Central memory CD8-positive, alpha-beta T cell (primary cell): Measurements from ENCODE around the gene CYP1A2.

Experiments used
- ATAC-seq: fragments of 150-1000 bp; cut with Tn5 transposase; replicated peaks from 2 replicates; pipeline ENCODE4 v1.10.0; 2022; ENCODE audit warnings: mild to moderate bottlenecking, moderate FRiP score, moderate number of reproducible peaks; ENCODE audit not compliant: poor library complexity, severe bottlenecking; ENCODE audit errors: extremely low read depth
- DNase-seq, 2 donors: peaks; one replicate each; pipeline ENCODE4 v3.0.0; 2021; ENCODE audit warnings: low spot score in 2 of 2
- H3K27ac Mint-ChIP-seq: one replicate; pipeline ENCODE4 v1.8.0; 2022; ENCODE audit warnings: low read depth, mild to moderate bottlenecking, moderate library complexity, mixed read lengths
- H3K27me3 Mint-ChIP-seq: one replicate; pipeline ENCODE4 v1.8.0; 2022; ENCODE audit warnings: mixed read lengths
- H3K36me3 Mint-ChIP-seq: one replicate; pipeline ENCODE4 v1.8.0; 2022; ENCODE audit warnings: mild to moderate bottlenecking, moderate library complexity, mixed read lengths; ENCODE audit not compliant: insufficient read depth
- H3K4me1 Mint-ChIP-seq: one replicate; pipeline ENCODE4 v1.8.0; 2022; ENCODE audit warnings: mixed read lengths
- H3K4me3 Mint-ChIP-seq: one replicate; pipeline ENCODE4 v1.8.0; 2022; ENCODE audit warnings: mild to moderate bottlenecking, moderate library complexity, mixed read lengths
- H3K9me3 Mint-ChIP-seq: one replicate; pipeline ENCODE4 v1.8.0; 2022; ENCODE audit warnings: mixed read lengths

Gene CYP1A2

DNA sequence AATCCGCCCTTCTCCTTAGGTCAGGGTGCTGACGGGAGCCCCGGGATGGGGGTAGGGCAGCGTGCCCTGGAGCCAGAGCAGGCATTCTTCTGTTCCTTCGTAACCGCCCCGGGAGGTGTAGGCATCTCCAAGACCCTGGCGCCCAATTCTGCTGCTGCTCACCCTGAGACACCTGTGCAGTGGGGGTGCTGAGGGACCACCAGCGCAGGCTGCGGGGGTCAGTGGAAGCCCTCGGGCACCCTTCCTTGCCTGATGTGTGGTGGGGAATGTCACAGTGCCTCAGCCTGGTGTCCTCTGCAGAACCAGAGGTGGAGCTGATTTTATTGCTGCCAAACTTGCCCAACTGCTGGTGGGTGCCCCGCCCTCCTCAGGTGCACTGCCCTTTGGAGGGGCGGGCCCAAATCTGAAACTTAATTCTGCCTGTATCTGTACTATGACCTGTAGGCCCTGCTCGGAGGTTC is 40.6 kb downstream of the CYP1A2 start:
- no peak for ATAC-seq
- peaks cover 44% of the 10 kb centered on the region for H3K36me3 Mint-ChIP-seq
- peaks cover 82% of the 10 kb centered on the region for H3K4me1 Mint-ChIP-seq
- H3K9me3 Mint-ChIP-seq, result no peaks in the 10 kb centered on the region
- peak overlapping the region; percentile 93 for H3K27ac Mint-ChIP-seq
- DNase-seq, result no peak
- peak overlapping the region; percentile 79 for H3K4me3 Mint-ChIP-seq
- no peaks in the 10 kb centered on the region for H3K27me3 Mint-ChIP-seq

DNA sequence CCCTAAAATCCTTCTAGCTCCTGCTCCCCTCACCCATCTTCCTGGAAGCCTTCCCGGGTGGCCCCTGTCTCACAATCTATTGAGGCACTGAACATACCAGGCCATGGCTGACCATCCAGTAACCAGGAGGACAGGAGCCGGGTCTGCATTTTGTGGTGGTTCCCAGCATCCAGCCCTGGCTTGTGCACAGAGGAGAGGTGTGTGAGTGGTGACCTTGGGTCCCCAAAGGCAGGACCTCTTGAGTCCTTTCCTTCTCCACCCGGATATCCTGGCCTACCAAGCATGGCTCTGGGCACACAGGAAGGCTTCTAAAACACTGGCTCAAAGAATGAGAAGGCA is 41.1 kb downstream of the CYP1A2 start:
- ATAC-seq (no peak), DNase-seq (no peak)
- Mint-ChIP-seq H3K27me3 (no peaks in the 10 kb centered on the region), H3K27ac (peak overlapping the region; percentile 93), H3K9me3 (no peaks in the 10 kb centered on the region), H3K4me3 (peak overlapping the region; percentile 79), H3K36me3 (peaks cover 44% of the 10 kb centered on the region), H3K4me1 (peaks cover 79% of the 10 kb centered on the region)

DNA sequence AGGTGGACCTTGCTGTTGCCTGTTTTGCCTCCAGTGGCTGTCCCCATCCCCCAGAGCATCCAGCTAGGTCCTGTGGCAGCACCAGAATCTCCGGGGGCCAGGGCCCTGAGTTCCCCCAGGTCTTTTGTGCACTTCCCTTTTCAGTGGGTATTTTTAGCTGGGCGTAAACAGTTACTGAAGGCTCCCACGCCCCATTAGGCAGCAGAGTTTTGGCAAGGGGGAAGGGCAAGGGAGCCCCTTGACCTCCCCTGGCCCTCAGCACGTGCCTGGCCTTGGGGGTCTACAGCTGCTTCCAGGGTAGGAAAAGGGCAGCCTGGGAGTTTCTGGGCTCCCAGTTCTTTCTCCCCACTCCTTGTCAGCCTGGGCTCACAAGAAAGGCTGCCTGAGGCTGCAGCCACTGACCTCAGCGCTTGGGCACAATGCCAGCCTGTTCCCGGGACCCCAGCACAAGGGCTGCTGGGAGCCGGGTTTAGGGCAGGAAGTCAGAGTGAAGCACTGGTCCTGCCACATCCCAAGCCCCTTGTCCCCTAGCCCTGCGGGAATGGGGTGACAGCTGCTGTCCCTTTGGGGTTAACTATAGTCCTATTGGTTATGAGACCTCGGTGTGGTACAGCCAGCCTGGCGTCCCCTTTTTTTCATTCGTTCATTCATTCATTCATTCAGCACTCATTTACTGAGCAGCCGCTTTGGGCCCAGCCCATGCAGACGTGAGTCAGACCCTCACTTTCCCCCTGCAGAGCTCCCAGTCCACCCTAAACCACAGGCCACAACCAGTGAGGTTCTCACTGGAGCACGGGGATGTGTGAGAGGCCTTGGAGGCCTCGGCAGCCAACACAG is 41.7 kb downstream of the CYP1A2 start:
- Mint-ChIP-seq H3K4me3 (peak overlapping the region; percentile 79), H3K36me3 (peaks cover 41% of the 10 kb centered on the region), H3K4me1 (peaks cover 79% of the 10 kb centered on the region), H3K27ac (peak overlapping the region; percentile 93), H3K27me3 (no peaks in the 10 kb centered on the region), H3K9me3 (no peaks in the 10 kb centered on the region)
- no peak for ATAC-seq
- no peak for DNase-seq

DNA sequence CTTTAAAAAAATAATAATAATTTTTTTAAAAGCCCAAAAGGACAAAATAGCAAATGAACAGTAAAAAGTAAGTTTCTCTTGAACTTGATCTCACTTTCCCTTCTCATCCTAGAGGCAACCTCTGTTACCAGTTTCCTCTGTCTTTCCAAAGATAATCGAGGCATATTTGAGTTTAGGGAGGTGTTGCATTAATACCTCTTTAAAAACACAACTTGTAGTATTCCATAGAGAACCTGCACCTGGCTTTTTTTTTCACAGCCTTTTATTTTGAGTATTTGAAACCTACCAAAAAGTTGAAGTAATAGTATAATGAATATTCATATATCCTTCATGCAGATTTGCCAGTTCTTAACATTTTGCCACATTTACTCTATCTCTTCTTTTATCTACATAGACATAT is 42.4 kb downstream of the CYP1A2 start:
- no peak for ATAC-seq
- H3K4me3 Mint-ChIP-seq, result peak overlapping the region; percentile 79
- no peaks in the 10 kb centered on the region for H3K27me3 Mint-ChIP-seq
- H3K9me3 Mint-ChIP-seq, result no peaks in the 10 kb centered on the region
- H3K27ac Mint-ChIP-seq, result peak overlapping the region; percentile 93
- DNase-seq, result no peak
- H3K36me3 Mint-ChIP-seq, result peaks cover 36% of the 10 kb centered on the region
- peaks cover 78% of the 10 kb centered on the region for H3K4me1 Mint-ChIP-seq

- Mint-ChIP-seq H3K36me3 (peaks cover 34% of the 10 kb centered on the region), H3K4me3 (peak overlapping the region; percentile 79), H3K27me3 (no peaks in the 10 kb centered on the region), H3K4me1 (peaks cover 79% of the 10 kb centered on the region), H3K9me3 (no peaks in the 10 kb centered on the region), H3K27ac (peak overlapping the region; percentile 93)
- no peak for ATAC-seq
- DNase-seq, result no peak
Measured at GRCh38 chr15:74791667-74792066, 43.0 kb downstream of the CYP1A2 start.

- DNase-seq, result no peak
- Mint-ChIP-seq H3K36me3 (peaks cover 34% of the 10 kb centered on the region), H3K4me3 (peak overlapping the region; percentile 79), H3K27ac (peak overlapping the region; percentile 93), H3K27me3 (no peaks in the 10 kb centered on the region), H3K9me3 (no peaks in the 10 kb centered on the region), H3K4me1 (peaks cover 77% of the 10 kb centered on the region)
- ATAC-seq, result no peak
Measured at GRCh38 chr15:74792227-74793016, 43.8 kb downstream of the CYP1A2 start.

GRCh38 chr15:74793135-74794028 is 44.7 kb downstream of the CYP1A2 start:
- peak; percentile 65 to 70 for DNase-seq
- H3K27ac Mint-ChIP-seq, result peak overlapping the region; percentile 35
- H3K4me1 Mint-ChIP-seq, result peaks cover 77% of the 10 kb centered on the region
- peak; percentile 50 for ATAC-seq
- peaks cover 31% of the 10 kb centered on the region for H3K36me3 Mint-ChIP-seq
- H3K9me3 Mint-ChIP-seq, result no peaks in the 10 kb centered on the region
- peak overlapping the region; percentile 79 for H3K4me3 Mint-ChIP-seq
- H3K27me3 Mint-ChIP-seq, result no peaks in the 10 kb centered on the region

GRCh38 chr15:74794248-74794969 is 45.8 kb downstream of the CYP1A2 start:
- peaks cover 29% of the 10 kb centered on the region for H3K36me3 Mint-ChIP-seq
- no peak for ATAC-seq
- DNase-seq, result no peak
- H3K9me3 Mint-ChIP-seq, result no peaks in the 10 kb centered on the region
- H3K4me3 Mint-ChIP-seq, result peak overlapping the region; percentile 64
- H3K27ac Mint-ChIP-seq, result peak overlapping the region; percentile 82
- H3K4me1 Mint-ChIP-seq, result peaks cover 73% of the 10 kb centered on the region
- no peaks in the 10 kb centered on the region for H3K27me3 Mint-ChIP-seq

GRCh38 chr15:74794970-74795349 is 46.3 kb downstream of the CYP1A2 start:
- Mint-ChIP-seq H3K4me1 (peaks cover 73% of the 10 kb centered on the region), H3K9me3 (no peaks in the 10 kb centered on the region), H3K27ac (peak overlapping the region; percentile 82), H3K4me3 (peak overlapping the region; percentile 64), H3K27me3 (no peaks in the 10 kb centered on the region), H3K36me3 (peaks cover 27% of the 10 kb centered on the region)
- no peak for ATAC-seq
- DNase-seq, result no peak

DNA sequence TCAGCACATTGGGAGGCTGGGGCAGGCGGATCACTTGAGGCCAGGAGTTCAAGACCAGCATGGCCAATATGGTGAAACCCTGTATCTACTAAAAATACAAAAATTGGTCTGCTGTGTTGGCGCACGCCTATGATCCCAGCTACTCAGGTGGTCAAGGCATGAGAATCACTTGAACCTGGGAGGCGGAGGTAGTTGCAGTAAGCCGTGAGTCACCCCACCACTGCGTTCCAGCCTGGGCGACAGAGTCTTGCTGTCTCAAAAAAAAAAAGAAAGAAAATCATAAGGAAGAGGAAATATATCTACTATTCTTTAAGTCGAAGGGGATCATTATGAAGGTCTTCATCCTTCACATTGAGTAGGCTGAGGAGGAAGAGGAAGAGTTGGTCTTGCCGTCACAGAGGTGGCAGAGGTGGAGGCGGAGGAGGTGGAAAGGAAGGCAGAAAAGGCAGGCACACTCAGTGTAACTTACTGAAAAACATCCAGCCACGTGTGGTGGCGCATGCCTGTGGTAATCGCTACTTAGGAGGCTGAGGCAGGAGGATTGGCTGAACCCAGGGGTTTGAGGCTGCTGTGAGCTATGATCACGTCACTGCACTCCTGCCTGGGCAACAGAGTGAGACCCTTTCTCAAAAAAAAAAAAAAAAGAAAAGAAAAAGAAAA is 47.5 kb downstream of the CYP1A2 start:
- H3K9me3 Mint-ChIP-seq, result no peaks in the 10 kb centered on the region
- DNase-seq, result no peak
- H3K36me3 Mint-ChIP-seq, result peaks cover 32% of the 10 kb centered on the region
- H3K27me3 Mint-ChIP-seq, result no peaks in the 10 kb centered on the region
- ATAC-seq, result no peak
- peaks cover 68% of the 10 kb centered on the region for H3K4me1 Mint-ChIP-seq
- H3K4me3 Mint-ChIP-seq, result peak overlapping the region; percentile 56
- peak overlapping the region; percentile 82 for H3K27ac Mint-ChIP-seq

GRCh38 chr15:74798388-74799254 is 50.0 kb downstream of the CYP1A2 start:
- ATAC-seq (no peak), DNase-seq (no peak)
- H3K4me3 Mint-ChIP-seq, result peak overlapping the region; percentile 14
- peak overlapping the region; percentile 80 for H3K27ac Mint-ChIP-seq
- no peaks in the 10 kb centered on the region for H3K27me3 Mint-ChIP-seq
- H3K36me3 Mint-ChIP-seq, result peaks cover 48% of the 10 kb centered on the region
- peaks cover 48% of the 10 kb centered on the region for H3K4me1 Mint-ChIP-seq
- no peaks in the 10 kb centered on the region for H3K9me3 Mint-ChIP-seq
